Activated T-cell treated with anti-CD3 and anti-CD28 coated beads for 24 hours (primary cell): Measurements from ENCODE around the gene SAMD13.

ENCODE experiments used
- DNase-seq: peaks from one replicate; pipeline ENCODE4 v3.0.0-alpha.2; 2020; ENCODE audit warnings: low read depth

Gene SAMD13, protein sequence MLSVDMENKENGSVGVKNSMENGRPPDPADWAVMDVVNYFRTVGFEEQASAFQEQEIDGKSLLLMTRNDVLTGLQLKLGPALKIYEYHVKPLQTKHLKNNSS

DNA sequence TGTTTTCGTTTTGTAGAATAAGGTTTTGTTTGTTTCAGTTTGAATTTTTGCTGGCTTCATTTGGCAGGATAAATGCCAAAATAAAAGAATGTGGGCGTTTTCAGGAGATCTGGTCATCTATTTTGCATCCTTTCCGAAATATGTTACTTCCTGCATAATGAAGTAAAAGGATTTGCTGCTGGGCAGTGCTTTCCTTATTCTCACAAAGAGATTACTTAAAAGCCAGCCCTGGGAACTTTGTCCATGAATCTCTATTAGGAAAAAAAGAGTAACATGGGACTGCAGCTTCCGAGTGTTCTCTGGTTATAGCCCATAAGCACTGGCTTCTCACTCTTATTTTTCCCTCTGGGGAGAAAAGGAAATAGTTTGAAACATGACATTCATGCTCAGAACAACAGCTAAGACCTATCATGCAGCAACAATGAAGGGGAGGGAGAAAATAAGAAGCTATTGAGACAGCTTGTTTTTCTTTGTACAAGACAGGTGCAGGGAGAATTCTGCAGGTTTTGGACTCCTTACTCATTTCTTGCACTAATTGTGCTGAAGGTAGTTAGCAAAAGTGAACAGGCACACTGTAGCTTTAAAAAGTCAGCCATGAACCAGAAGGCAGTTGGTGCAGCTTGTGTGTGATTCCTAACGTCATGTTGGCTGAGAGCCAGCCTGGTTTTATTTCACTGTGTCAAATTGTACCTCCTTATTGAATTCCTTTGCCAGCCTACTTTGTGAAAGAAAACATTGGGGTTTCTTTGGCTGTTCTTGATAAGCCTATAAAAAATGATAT lies at the start of gene SAMD13:
Gene SAMD13, plus strand, starts transcription at position 705 of the 781 bp plus-strand sequence. CDS start 1,527 bp downstream, outside the sequence.
- DNase-seq, result peak; percentile 21

DNA sequence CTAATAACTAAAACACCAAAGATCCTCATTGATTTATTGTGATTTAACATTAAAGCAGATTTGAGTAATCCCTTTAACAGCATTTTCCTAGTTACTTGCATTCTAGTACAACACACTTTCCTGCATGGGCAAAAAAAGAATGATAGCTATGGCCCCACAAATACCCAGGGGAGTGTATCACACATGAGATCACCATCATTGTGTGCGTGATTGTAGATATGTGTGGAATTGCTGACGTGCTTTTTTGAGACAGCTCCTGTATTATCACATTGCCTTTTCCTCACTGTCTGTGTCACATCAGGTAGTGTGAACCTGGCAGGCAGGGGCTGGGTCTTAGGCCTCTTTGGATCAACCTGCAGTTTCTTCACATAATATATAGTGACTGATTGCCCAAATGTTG lies 48.5 kb upstream of the SAMD13 start:
- DNase-seq, result no peak

DNA sequence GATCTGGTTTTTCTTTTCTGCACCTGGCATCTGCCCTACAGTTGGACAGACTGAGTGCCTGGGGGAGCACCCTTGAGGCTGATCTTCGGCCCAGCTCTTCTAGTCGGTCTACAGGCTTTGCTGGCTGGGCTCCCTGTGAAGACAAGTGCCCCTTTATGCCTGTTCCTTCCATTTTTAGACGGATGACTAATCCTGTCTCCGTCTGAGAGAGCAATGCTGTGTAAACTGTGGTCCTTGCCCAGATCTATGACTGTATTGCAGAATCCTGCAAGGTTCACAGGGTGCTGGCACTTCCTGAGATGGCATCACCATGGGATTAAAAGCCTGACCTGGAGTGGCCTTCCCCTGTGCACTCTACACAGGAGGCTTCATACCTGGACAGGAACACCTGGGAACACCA lies 47.6 kb upstream of the SAMD13 start:
- no peak for DNase-seq

DNA sequence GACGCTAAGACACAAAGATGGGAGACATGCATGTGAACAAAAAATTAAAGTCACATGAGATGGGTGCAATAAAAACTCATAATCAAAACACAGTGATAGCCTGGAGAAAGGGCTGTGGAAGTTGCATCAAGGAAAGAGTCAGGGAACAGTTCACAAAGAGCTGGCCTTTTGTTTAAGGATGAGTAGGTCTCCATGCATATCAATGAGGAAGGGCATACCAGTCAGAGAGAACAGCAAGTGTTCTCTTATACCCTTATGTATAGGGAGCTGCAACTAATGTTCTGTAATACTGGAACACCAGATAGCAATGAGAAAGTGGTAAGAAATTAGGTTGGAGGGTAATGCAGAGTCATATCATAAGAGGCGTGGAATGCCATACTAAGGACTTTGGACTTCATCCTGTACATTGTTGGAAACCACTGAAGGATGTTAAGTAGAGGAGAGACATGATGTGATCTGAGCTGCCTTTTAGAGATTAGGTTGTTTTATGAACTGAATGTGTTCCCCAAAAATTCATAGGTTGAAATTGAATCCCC lies 46.7 kb upstream of the SAMD13 start:
- DNase-seq, result no peak

DNA sequence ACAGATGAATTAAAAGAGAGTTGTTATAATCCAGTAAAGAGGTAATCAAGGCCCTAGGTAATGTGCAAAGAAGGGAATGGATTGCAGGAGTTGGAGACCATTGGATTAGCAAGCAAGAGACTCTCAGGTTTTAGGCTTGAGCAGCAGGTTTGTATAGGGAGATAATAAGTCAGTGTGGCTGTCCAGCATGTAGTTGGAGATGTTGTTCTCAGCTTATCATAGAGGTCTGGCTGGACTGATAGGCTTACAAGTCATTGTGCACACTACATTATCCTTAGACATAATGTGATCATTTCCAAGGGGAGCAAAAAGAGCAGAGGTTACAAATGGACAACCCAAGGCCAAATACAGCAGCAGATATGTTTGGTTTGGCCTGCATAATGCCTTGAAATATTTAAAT lies 45.9 kb upstream of the SAMD13 start:
- DNase-seq, result no peak

DNA sequence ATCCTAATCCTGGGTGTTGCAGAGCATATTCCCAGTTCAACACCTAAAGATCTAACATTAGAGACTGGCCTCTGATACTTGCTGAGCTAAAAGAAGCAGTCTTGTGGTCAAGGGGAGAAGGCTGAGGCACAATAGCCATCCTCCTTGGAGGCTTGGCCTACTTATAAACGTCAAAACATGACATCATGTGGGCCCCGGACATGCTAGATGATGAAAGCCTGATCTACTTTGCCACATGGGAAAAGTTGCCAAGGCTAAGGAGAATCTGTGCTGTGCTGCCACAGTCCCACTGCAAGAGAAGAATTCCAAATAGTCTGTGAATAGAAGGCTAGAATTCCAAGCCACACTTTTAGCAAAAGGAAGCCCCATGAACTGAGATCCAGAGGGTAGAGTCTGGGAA lies 43.9 kb upstream of the SAMD13 start:
- no peak for DNase-seq

DNA sequence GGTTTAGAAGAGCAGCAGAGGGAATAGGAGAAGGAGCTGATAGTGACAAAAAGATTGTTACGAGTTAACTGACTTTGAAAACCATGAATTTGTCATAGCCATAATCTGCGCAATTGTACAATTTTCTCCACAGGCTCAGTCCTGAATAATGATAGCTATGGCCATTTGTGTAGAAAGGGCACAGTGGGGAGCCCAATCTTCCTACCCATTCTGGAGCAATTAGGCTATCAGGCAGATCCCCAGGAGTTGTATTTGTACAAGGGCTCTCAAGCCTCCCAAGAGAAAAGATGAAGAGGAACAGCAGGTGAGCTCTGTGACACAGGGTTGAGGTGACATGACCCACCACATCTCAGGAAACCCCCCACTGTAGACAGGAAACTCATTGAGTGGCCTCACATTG lies 42.1 kb upstream of the SAMD13 start:
- DNase-seq, result no peak

DNA sequence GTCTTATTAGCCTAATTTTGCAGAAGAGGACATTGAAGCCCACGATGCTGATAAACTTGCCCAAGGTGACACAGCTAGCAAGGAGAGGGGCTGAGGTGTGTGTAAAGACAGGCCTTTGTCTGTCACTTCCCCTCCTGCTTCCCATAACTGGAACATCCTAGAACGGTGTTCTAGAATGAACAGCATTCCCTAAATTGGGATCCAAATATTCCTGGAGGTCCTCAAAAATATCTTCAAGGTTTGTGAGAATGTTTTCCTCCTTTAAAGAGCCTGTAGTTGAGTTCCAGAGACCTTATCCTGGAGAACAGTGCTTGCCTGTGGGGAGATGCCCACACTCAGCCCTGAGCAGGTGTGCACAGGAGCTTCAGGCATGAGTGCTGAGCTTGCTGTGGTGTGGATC lies 41.5 kb upstream of the SAMD13 start:
- DNase-seq, result no peak

DNA sequence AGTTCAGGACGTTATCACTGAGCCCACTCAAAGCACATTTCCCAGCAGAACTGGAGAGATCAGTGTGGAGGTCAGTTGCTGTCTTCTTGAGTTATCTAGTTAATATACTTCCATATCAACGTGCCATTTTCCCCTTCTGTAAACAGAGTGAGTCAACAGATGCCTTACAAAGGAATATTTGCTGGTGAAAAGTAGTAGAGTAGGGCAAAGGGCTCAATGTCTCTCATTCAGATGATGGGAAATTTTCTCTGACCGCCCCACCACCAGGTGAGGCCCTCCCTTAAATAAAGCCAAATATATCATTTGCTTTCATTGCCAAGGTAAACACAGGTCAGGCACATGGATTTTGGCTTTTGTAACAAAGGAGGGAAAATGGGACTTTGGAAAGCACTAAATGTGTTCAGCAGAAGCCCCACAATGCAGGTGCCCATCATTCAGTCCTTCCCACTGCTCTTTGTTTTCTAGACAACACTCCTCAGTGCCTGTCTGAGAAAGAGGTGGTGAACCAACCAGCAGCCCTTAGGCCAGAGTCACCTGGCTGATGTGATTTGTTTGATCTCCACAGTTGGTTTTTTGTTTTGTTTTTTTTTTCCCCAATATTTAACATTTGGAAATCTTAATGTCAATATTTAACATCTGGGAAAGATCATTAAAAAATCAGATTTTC lies 40.5 kb upstream of the SAMD13 start:
- DNase-seq, result no peak

DNA sequence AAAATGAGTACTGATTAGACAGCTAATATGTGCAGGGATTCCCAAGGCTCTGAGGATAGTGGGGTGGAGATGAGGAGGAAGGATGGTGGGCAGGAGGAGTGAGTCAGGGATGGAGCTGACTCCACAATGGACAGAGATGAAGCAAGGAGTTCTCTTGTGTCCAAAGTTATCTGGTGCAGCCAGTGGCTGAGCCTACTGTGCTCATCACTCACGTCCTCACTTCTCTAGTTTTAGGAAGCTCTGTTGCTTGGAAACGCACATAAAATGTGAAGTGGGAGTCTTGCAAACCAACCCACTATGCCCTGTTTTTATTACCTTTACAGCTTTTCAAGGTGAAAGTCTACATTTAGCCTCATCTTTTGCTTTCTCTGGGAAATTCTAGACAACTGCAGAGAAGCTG lies 36.5 kb upstream of the SAMD13 start:
- DNase-seq, result no peak

DNA sequence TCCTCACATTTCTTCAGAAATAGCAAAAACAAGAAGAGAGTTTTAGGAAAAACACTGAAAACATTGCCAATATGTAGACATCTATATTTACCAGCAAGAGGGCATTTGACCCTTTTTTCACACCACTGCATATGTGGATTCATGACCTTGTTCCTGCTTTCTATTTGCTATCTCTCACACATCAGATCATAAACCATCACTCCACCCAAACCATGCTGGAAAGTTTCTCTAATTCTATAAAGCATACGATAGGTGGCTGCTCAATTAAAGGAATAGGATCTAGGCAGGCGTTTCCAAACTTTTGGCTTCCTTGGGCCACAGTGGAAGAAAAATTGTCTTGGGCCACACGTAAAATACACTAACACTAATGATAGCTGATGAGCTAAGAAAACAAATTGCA lies 35.6 kb upstream of the SAMD13 start:
- no peak for DNase-seq

DNA sequence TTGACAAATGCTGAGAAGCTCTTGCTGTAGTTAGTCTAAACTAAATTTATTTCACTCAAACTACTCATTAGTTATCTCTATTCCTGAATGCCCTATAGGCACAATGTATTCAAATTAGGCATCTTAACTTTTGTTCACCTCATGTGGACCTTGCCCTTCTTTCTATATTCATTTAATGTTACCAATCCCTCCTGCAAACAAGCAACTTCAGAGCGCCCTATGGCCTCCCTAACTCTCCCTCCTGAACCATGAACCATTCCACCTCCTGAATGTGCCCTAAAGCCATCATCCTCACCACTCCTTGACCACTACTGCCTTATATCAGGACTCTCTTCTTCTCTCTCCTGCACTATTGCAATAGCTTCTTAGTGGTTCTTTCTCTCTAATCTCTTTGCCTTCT lies 34.8 kb upstream of the SAMD13 start:
- DNase-seq, result no peak

DNA sequence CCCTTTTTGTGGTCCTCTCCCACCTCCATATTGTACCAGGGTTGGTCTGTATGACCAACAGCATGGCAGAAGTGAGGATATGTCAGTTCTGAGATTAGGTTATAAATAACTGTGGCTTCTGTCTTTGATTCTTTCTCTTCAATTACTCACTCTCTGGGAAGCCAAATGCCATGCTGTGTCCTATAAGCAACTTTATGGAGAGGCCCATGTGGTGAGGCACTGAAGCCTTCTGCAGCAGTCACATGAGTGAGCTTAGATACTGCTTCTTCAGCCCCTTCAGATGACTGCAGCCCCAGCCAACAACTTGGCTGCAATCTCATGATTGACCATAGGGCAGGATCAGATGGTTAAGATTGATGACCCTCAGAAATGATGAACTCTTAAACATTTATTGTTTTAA lies 34.0 kb upstream of the SAMD13 start:
- no peak for DNase-seq

DNA sequence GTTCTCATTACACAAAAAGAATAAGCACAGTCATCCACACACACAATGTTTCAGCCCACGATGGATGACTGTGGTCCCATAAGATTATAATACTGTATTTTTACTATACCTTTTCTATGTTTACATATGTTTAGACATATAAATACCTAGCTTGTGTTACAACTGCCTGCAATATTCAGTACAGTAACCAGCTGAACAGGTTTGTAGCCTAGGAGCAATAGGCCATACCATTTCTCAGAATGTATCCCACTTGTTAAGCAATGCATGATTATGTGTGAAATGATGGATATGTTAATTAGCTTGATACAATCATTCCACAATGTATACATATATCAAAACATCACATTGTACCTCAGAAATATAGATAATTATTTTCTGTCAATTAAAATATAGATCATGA lies 33.2 kb upstream of the SAMD13 start:
- DNase-seq, result no peak

DNA sequence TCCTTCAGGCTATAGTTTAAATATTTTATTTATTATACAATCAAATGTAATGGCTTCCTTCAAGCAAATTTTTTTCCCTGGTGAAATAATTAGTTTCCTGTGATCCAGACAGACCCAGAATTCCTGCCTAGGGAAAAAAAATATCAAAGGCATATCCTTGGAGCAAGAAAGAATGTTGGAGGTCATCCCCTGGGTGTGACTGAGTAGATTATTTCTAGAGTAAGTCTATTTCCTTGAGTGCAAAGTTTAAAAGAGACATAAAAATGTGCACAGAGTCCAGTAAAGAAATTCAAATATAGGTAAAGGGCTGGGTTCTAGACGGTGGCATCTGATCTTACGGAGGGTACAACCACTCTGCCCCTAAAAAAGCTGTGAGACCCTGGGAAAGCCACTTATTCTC lies 32.2 kb upstream of the SAMD13 start:
- no peak for DNase-seq

DNA sequence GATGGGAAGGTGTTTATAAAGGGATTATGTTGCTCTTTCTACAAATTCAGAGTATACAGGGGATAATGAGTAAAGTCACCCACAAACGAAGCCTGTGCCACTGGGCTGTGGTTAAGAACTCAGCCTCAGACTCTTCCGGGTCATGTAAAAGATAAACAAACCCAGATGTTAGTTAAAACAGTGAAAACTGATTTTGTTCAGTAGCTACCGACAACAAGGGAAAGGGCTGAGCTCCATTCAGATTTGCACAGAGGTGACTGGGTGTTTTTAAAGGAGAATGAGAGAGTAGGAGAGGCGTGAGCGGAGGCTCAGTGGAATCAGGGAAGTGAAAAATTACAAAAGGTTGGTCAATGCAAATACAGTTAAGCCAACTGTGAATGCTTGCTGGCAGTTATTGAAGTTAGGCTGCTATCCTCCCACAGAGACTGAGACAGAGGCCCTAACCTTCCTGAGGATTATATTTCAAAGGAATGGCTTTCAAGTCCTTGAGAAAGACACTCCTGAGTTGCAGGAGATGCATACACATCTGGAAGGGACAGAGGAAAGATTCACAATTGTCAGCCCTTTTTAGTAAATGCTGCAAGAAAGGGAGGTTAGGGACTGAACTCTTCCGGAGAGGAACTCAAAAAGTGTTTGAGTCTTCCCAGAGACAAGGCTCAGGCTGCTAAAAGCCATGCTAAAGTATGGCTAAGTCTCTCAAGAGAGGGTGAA lies 29.9 kb upstream of the SAMD13 start:
- no peak for DNase-seq

DNA sequence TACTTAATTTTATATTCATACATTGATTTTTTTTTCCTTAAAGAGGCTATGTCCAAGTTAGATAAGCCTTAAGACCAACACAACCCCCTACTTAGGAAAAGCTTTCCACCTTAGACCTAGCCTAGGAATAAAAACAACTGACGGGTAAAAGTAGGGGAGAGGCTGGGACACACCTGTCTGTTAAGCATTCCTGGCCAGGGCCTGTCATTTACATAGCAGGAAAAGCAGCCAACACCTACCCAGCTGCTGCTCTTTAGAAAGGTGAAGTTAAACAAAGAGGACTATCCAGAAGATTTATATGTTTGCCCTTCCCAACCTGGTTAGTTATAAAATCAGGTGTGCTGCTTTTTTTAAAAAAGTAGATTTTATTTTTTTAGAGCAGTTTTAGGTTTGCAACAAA lies 29.1 kb upstream of the SAMD13 start:
- no peak for DNase-seq

DNA sequence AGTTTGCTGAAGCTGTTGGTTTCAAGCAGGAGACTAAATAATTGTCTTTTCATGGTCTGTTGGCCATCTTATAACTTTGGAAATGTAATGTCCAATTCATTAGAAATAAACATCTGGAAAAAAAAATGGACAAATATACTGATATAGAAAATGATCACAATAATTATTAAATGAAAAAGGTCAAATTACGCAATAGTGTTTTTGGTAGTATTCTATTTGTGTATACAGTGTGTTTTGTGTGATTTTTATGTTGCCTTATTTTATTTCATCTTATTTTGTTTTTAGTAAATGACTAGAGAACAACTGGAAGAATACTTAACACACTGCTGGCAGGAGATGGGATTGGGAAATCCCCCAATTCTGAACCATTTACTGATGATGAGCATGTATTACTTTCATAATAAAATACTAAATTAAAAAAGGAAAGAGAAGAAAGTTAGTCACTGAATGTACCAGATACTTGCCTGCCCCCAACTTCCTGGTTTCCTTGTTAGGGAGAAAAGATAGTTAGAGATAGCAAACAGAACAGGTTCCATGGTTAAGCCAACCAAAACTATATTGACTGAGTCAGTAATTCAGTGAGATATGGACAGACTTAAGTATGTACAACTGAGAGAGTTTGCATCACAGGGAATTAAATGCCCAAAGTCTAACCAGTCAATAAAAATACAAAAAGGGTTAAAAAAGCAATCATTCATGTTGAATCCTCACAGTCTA lies 24.0 kb upstream of the SAMD13 start:
- DNase-seq, result no peak

DNA sequence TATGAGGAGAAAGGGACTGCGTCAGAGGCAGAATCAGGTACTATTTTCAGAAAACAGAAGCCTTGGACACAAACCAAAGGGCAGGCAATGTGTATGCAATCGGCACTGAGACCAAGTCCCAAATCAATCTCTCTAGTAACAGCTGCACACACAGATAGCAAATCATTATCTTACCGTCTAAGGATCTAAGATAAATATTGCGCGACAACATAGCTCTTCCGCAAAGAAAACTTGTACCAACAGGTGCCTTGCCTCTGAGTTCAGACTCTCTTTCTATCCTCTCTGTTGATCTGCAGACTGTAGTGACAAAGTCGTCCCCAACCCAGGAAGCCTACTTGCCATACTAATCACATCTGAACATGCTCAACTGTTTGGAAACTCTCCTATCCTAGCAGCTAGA lies 22.6 kb upstream of the SAMD13 start:
- DNase-seq, result no peak

DNA sequence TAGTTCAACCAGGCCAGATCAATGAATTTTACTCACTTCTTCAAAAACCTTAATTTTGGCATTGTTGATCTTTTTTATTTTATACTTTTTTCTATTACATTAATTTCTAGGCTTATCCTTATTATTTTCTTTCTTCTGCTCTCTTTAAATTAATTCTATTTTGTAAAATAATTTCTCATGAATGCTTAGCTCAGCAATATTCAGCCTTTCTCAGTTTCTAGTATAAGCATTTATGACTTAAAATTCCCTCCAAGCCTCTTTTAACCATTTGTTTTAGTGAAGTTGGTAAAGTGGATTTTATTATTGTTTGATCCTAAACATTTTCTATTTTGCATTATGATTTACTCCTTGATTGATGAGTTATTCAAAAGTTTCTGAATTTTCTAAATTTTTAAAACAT lies 20.6 kb upstream of the SAMD13 start:
- DNase-seq, result no peak

DNA sequence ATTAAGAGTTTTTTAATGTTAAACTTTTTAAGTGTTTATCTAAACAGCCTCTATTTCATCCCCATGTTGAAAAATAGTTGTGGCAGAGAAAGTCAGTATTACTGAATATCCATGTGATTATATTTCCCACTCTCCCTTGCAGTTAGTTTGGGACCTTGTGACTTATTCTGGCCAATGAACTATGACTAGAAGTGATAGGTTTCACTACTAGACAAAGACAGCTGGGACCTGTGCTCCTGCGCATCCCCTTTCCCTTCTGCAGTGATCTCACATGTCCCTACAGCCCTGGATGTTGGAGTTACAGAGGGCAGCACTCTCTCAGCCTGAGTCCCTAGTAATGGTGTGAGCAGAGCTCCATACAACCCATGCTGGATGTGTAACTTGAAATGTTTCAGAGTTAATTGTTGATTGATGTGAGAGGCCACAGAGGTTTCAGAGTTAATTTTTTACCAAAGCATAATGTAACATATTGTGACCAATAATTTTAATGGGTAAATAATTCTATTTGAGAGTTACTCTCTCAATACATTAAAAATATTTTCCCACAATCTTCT lies 18.7 kb upstream of the SAMD13 start:
- no peak for DNase-seq

DNA sequence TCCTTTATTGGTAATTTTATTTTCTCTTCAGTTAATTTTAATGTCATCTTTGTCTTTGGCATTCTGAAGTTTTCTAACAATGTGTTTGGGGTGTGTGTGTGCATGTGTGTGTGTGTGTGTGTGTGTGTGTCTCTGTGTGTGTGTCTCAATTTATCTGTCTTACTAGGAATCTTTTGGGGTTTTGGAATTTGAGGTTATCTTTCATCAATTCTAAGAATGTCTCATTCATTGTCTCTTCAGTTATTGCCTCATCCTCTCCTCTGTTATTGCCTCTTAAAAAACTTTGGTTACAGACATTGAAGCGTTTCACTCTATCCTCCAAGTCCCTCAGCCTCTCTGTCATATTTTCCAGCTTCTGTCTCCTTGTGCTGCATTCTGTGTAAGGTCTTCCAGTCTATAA lies 18.1 kb upstream of the SAMD13 start:
- DNase-seq, result no peak
